Eye (tissue), 1 donor: ENCODE measurements around the gene TEAD1.
"Not testable (repeated sequence)": the region's sequence is repeated elsewhere in the genome, so short reads cannot be mapped to it uniquely, and the experiment has no call there.

Experiments used
- DNase-seq: peaks from one replicate; pipeline ENCODE4 v3.0.0-alpha.2; 2015

The TEAD1 gene

GRCh38 chr11:12744826-12745502 lies 70.7 kb downstream of the TEAD1 start:
- DNase-seq, result peak; percentile 48

- no peak for DNase-seq
Observed at GRCh38 chr11:12745787-12746186, 71.6 kb downstream of the TEAD1 start.

- peak; percentile 88 for DNase-seq
Observed at GRCh38 chr11:12746593-12747097, 72.4 kb downstream of the TEAD1 start.

- DNase-seq, result no peak
Observed at GRCh38 chr11:12748561-12748960, 74.3 kb downstream of the TEAD1 start.

- no peak for DNase-seq
Observed at GRCh38 chr11:12749442-12749841, 75.2 kb downstream of the TEAD1 start.

- DNase-seq, result no peak
Observed at GRCh38 chr11:12750181-12750580, 76.0 kb downstream of the TEAD1 start.

- DNase-seq, result no peak
Observed at GRCh38 chr11:12752868-12753524, 78.8 kb downstream of the TEAD1 start.

- no peak for DNase-seq
Observed at GRCh38 chr11:12754021-12754420, 79.8 kb downstream of the TEAD1 start.

GRCh38 chr11:12754582-12755234 lies 80.5 kb downstream of the TEAD1 start:
- no peak for DNase-seq

- peak; percentile 51 for DNase-seq
Observed at GRCh38 chr11:12755510-12756453, 81.6 kb downstream of the TEAD1 start.

GRCh38 chr11:12756454-12756806 lies 82.2 kb downstream of the TEAD1 start:
- no peak for DNase-seq

GRCh38 chr11:12756867-12757266 lies 82.6 kb downstream of the TEAD1 start:
- no peak for DNase-seq

- no peak for DNase-seq
Observed at GRCh38 chr11:12757416-12757815, 83.2 kb downstream of the TEAD1 start.

GRCh38 chr11:12758117-12758516 lies 83.9 kb downstream of the TEAD1 start:
- DNase-seq, result not testable (repeated sequence)

- no peak for DNase-seq
Observed at GRCh38 chr11:12761029-12761428, 86.8 kb downstream of the TEAD1 start.

GRCh38 chr11:12762278-12762677 lies 88.1 kb downstream of the TEAD1 start:
- DNase-seq, result no peak

GRCh38 chr11:12762696-12763324 lies 88.6 kb downstream of the TEAD1 start:
- no peak for DNase-seq

- DNase-seq, result no peak
Observed at GRCh38 chr11:12764187-12764914, 90.1 kb downstream of the TEAD1 start.

- peak; percentile 83 for DNase-seq
Observed at GRCh38 chr11:12765428-12765827, 91.2 kb downstream of the TEAD1 start.

GRCh38 chr11:12767027-12767426 lies 92.8 kb downstream of the TEAD1 start:
- no peak for DNase-seq

- no peak for DNase-seq
Observed at GRCh38 chr11:12767577-12767976, 93.4 kb downstream of the TEAD1 start.
